GM12801 (cell line): Measurements from ENCODE around the gene LMCD1.

Source experiments
- TF ChIP-seq, protein P1 (sequence below): IDR thresholded peaks from one replicate; pipeline ENCODE4 v1.5.1; 2011; ENCODE audit warnings: control low read depth; ENCODE audit not compliant: insufficient read length; ENCODE audit errors: extremely low read depth

Gene LMCD1

DNA sequence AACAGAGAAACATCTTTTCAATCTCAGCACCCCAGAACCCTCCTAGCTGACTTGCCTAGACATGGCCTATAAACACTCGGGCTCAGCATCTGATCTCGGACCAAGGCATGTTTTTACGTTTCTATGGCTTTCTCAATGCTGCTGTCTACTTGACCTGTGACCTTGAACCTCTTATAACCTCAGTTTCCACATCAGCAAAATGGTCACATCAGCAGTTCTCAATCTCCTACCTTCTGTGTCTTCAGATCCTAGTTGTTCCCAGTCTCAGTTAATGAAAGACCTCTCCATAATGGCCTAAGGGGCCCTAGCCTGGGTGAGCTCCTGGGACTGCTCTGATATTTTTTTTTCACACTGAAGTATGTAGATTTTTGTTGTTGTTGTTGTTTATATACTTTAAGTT is 103.4 kb downstream of the LMCD1 start:
- TF ChIP-seq, protein P1, sequence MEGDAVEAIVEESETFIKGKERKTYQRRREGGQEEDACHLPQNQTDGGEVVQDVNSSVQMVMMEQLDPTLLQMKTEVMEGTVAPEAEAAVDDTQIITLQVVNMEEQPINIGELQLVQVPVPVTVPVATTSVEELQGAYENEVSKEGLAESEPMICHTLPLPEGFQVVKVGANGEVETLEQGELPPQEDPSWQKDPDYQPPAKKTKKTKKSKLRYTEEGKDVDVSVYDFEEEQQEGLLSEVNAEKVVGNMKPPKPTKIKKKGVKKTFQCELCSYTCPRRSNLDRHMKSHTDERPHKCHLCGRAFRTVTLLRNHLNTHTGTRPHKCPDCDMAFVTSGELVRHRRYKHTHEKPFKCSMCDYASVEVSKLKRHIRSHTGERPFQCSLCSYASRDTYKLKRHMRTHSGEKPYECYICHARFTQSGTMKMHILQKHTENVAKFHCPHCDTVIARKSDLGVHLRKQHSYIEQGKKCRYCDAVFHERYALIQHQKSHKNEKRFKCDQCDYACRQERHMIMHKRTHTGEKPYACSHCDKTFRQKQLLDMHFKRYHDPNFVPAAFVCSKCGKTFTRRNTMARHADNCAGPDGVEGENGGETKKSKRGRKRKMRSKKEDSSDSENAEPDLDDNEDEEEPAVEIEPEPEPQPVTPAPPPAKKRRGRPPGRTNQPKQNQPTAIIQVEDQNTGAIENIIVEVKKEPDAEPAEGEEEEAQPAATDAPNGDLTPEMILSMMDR, result no peak

DNA sequence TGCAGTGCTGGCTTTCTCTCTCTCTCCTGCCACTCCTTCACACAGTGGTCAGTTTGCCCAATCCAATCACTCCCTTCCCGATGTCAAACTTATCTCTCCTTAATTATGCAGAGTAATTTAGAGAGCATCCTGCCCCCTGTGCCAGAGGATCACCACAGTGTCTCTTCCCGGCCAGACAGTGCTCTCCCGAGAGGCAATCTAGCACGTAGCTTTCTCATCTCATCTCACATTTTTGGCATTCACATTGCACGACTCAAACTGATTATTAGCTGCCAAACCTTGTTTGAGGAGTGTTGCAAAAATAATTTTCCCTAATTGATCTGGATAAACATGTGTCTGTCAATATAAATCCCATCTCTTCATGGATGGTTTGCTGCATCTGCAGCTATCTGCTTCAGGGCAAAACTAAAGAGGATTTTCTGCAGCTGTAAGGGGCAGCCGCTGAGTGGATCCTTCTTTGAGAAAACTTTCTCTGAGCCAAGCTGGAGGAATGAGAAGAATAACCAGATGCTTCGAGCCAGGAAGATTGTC is 105.1 kb downstream of the LMCD1 start:
- TF ChIP-seq, protein P1, result no peak

DNA sequence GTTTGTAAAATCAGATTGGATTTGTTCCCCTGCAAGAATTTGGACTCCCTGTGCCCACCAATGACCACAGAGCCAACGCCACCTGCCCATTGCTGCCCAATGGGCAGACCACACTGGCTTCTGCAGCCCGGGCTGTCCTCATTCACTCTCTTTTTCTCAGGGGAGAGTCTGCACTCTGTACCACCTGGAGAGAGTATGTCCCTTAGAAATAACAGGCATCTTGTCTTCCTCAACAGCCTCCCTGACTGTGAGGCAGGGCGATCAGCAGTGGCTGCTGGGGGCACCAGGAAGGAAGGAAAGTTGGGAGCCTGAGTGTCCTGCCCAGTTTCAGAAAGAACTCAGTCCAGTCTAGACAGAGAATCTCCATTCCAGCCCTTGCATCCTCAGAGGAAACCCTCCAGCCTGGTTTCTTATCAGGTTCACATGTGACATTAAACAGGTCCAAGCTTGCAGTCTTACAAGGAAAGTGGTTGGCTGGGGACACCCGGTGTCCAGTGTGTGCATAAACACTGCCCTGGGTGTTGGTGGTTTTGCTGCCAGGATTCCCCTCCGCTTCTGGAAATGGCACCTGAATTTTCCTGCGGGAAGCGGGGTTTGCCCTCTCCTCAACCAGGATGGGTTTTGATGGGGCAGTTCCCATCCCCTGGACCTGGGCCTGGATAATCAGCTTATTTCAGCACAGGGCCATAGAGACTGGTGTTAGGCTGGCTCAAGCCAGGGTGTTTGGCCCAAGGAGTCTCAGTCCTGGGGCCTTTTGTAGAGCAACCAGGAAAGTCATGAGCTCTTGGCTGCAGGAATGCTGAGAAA is 105.8 kb downstream of the LMCD1 start:
- TF ChIP-seq, protein P1, result no peak

DNA sequence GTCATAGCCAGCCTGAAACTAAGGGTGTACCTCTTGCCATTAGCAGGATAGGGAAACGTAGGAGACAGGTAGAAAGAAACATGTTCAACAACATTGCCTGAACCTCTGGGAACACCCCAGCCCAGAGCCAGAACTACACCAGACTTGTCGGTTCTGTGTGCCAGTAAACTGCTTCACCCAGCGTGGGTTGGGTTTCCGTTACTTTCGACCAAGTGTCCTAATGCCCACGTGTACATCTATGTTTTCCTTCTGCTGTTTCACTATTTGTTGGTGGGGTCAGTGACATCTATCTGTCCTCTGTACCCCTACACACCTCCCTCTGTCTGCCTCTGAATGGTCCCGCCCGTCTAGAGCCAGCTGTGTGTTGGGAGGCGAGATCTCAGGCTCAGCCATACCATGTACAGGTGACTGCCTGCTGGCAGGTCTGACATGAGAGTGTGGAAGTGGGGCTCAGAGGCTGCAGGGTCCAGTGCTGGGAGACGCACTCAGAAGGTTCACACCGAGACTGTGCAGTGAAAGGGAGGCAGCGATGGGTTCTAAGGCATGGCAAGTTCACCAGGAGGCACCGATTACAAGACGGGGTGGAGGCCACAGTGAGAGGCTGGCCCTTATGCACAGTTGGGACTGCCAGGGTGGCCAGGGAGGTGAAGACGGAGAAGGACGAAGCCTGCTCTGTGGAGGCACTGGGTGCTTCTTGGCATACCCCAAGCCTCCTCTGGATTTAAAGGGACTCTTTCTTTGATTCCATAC is 106.6 kb downstream of the LMCD1 start:
- TF ChIP-seq, protein P1, result no peak

DNA sequence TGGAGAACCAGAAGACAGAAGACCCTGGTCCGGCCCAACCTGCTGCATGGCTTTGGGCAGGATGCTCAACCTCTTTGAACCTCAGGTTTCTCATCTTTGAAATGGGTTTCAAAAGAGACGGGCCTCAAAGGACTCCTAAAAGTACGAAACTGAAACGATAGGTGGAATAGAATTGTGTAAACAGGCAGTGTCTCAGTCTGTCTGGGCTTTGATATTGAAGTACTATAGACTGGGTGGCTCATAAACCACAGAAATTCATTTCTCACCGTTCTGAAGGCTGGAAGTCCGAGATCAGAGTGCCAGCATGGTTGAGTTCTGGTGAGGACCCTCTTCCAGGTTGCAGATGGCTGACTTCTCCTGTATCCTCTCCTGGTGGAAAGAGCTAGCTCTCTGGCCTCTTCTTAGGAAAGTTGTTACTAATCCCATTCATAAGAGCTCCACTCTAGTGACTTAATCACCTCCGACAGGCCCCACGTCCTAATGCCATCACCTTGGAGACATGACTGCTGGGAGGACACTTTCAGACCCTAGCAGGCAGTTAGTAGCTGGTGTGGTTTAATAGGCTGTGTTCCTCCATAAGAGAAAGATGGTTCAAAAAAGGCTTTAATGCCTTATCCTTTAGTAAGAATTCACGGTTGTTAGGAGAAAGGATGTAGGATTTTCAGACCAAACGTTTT is 107.3 kb downstream of the LMCD1 start:
- TF ChIP-seq, protein P1, result no peak

DNA sequence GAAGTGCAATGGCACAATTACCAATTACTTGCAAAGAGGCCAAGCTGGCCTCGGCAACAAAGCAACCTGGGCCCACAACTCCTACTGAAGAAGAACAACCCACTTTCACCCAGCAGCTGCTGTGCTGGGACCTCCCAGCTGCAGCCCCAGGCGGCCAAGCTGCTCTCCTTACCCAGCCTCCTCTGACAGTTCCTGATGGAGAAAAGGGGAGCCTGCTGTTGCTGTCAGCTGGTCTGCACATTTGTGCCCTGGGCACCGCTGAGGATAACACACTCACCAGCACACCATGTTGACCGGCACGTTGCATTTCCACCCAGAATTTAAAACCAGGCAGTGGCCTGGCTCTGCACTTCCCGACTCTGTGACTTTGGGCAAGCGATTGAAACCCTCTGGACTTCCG is 109.3 kb downstream of the LMCD1 start:
- TF ChIP-seq, protein P1, result no peak

DNA sequence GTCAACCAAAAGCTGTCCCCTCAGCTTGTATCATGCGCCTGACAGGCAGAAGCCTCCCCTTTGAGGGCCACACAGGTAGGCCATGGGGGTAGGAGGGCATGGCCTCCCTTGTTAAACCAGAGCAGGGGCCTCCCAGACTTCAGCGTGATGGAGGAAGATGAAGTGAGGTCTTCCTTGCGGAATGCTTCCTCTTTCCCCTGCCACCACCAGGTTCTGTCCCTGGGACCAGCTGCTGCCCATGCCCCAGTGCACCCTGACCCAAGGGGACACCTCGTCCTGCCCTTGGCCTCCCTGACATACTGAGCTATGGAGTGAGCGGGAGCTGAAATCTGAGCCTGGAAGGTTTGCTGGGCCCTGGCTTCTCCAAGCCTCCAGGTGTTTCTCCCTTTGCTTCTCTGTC is 116.3 kb downstream of the LMCD1 start:
- TF ChIP-seq, protein P1, result no peak
